Left lung (tissue), 10 donors: ENCODE data around the gene ADAMTS2. TPM values are rescaled to one million over a fixed set of nuclear protein-coding genes. Genes with fewer than 3 reads are reported as not detected.
A peak's percentile ranks its signal among the peaks of the same experiment; 100 is the strongest.
"Not testable (repeated sequence)": the region's sequence is repeated elsewhere in the genome, so short reads cannot be mapped to it uniquely, and the experiment has no call there.

Source experiments
- ATAC-seq: fragments of 200-7000 bp; cut with Tn5 transposase; one replicate; pipeline ENCODE4 v1.9.1; 2020; ENCODE audit warnings: moderate library complexity
- DNase-seq, 4 donors: peaks; one replicate each; pipeline ENCODE4 v3.0.0-alpha.2; 2013 to 2020
- H3K27ac ChIP-seq, 2 donors: fragments of 200-600 bp; sonication (generic) in 1 of 2; one replicate each; pipeline versions ENCODE4 v1.5.0 to v1.8.0; 2020 to 2021
- H3K27me3 ChIP-seq, 2 donors: fragments of 200-600 bp; sonication (generic) in 1 of 2; one replicate each; pipeline versions ENCODE4 v1.5.0 to v1.8.0; 2020 to 2021
- H3K36me3 ChIP-seq, 2 donors: fragments of 200-600 bp; sonication (generic) in 1 of 2; one replicate each; pipeline versions ENCODE4 v1.5.0 to v1.8.0; 2020 to 2021
- H3K4me1 ChIP-seq, 2 donors: fragments of 200-600 bp; one replicate each; pipeline ENCODE4 v1.8.0; 2021
- H3K4me3 ChIP-seq, 2 donors: fragments of 200-600 bp; sonication (generic) in 1 of 2; one replicate each; pipeline versions ENCODE4 v1.5.0 to v1.8.0; 2020 to 2021; ENCODE audit warnings: mild to moderate bottlenecking in 1 of 2
- H3K9me3 ChIP-seq, 2 donors: fragments of 200-600 bp; sonication (generic) in 1 of 2; one replicate each; pipeline versions ENCODE4 v1.5.0 to v1.8.0; 2020 to 2021
- intact Hi-C, 2 donors: fragments of 100-400 bp; cut with DNase I; formaldehyde crosslinking; loops; one replicate each; pipeline versions ENCODE4 v1.11.2 to v1.14.2; 2022
- polyA plus RNA-seq, 6 donors: library from polyadenylated mRNA; unstranded; fragments of 120-200 nt; gene quantifications; one replicate each; pipeline ENCODE4 v1.2.1, GENCODE V29; 2013; ENCODE audit not compliant: insufficient read length in 6 of 6
- total RNA-seq, 2 donors: library from RNA; stranded (reverse); fragmentation: NEBNext Ultra II Directional; extraction: Animal tissue kit (Norgen Biotek cat#: 25700); gene quantifications; one replicate each; pipeline ENCODE4 v1.2.1, GENCODE V29; 2021
- TF ChIP-seq, protein P1 (sequence below), 2 donors: fragments of 200-600 bp; sonication (generic) in 1 of 2; IDR thresholded peaks; one replicate each; pipeline versions ENCODE4 v1.5.0 to v1.8.0; 2021; ENCODE audit warnings: antibody characterized with exemption in 2 of 2
- donor health status: DM: no; HTN: yes; CAD: no.
- donor health status: DM: no; HTN: no; CAD: no.

Gene ADAMTS2
- total and polyA plus RNA-seq, 8 donors = 27.5 to 68.2 (median 36.0) TPM

DNA sequence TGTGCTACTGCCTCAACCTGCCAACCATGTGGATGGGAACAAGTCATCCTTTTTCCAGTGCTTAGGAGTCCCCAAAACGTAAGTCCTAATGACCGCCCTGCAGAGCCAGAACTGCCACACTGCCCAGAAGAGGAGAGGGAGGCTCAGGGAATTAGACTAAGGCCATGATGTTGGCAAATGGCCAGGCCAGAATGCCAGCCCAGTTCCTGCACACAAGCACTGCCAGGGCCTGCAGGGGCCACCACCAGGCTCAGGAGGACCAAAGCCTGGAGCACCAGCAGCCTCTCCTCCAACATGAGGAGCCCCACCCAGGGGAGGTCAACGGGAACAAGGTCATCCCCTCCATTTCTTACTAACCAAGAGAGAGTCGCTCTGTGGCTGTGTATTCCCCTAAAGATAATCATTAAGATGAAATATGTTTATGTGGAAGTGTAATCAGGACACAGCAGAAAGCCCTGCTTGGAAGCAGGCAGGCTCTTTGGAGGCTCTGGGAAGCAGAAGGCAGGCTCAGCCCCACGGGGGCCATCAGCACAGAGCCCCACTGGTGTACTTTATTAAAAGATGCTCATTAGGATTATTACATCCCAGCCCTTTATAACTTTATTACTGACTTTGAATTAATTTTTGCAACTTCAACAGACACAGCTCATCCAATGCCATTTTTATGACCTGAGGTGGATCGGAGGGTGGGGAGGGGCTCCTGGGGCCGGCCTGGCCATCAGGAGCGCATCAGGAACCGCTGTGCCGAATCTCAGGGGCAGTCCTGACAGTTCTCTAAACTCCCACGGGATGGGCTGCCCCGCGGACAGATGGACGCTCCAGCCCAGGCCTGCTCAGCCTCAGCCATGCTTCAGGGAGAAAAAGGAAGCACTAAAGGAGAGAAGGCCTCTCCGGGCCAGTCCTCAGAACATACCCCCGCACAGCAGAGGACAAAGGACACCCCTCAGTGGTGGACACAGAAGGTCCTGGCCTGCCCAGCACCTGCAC is 127.0 kb downstream of the ADAMTS2 start:
- ATAC-seq (no peak), DNase-seq (peak in 1 of 4 donors; percentile 45)
- TF ChIP-seq, protein P1, sequence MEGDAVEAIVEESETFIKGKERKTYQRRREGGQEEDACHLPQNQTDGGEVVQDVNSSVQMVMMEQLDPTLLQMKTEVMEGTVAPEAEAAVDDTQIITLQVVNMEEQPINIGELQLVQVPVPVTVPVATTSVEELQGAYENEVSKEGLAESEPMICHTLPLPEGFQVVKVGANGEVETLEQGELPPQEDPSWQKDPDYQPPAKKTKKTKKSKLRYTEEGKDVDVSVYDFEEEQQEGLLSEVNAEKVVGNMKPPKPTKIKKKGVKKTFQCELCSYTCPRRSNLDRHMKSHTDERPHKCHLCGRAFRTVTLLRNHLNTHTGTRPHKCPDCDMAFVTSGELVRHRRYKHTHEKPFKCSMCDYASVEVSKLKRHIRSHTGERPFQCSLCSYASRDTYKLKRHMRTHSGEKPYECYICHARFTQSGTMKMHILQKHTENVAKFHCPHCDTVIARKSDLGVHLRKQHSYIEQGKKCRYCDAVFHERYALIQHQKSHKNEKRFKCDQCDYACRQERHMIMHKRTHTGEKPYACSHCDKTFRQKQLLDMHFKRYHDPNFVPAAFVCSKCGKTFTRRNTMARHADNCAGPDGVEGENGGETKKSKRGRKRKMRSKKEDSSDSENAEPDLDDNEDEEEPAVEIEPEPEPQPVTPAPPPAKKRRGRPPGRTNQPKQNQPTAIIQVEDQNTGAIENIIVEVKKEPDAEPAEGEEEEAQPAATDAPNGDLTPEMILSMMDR (IDR thresholded peaks at IDR 0.05) = no peak
- H3K36me3 ChIP-seq = no peaks in the 10 kb centered on the region
- no peaks in the 10 kb centered on the region for H3K4me1 ChIP-seq
- no peak overlapping the region for H3K4me3 ChIP-seq
- H3K9me3 ChIP-seq = no peaks in the 10 kb centered on the region
- H3K27me3 ChIP-seq = no peaks in the 10 kb centered on the region
- H3K27ac ChIP-seq = no peak overlapping the region
- intact Hi-C loops = no loop called here

- Histone ChIP-seq H3K36me3 (no peaks in the 10 kb centered on the region), H3K4me3 (no peak overlapping the region), H3K27me3 (no peaks in the 10 kb centered on the region), H3K4me1 (no peaks in the 10 kb centered on the region), H3K27ac (no peak overlapping the region), H3K9me3 (no peaks in the 10 kb centered on the region)
- intact Hi-C loops = no loop called here
- DNase-seq (no peak), ATAC-seq (no peak)
- TF ChIP-seq, protein P1 (IDR thresholded peaks at IDR 0.05) = no peak
Observed at GRCh38 chr5:179217356-179217755, 127.9 kb downstream of the ADAMTS2 start.

GRCh38 chr5:179216381-179216780 is 128.9 kb downstream of the ADAMTS2 start:
- H3K4me1 ChIP-seq, H3K27me3 ChIP-seq, H3K27ac ChIP-seq, H3K9me3 ChIP-seq, H3K4me3 ChIP-seq, H3K36me3 ChIP-seq, intact Hi-C loops, ATAC-seq: not testable (repeated sequence)
- peak in 1 of 4 donors; percentile 56 for DNase-seq

DNA sequence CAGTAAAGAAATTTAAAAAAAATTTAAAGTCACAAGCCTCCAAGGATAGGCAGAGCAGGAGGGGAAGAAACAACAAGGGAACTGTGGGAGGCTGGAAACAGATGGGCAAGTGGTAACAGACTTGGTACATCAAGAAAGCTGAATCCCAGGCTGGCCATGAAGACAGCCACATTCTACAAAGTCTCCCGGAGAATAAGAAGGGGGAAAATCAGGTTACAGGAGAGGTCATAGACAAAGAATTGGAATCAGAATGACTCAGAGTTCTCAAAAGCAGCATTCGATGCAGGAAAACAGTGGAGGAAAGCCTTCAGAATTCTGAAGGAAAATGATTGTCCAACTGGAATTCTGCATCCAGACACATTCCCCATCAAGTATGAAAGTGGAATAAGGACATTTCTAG is 129.7 kb downstream of the ADAMTS2 start:
- Histone ChIP-seq H3K27me3 (peaks cover 0 to 6% of the 10 kb centered on the region in 2 donors), H3K27ac (no peak overlapping the region), H3K4me3 (no peak overlapping the region), H3K4me1 (no peaks in the 10 kb centered on the region), H3K36me3 (no peaks in the 10 kb centered on the region), H3K9me3 (no peaks in the 10 kb centered on the region)
- no peak for DNase-seq
- no peak for ATAC-seq
- TF ChIP-seq, protein P1 (IDR thresholded peaks at IDR 0.05) = no peak
- intact Hi-C loops = no loop called here

- H3K4me3 ChIP-seq = no peak overlapping the region
- intact Hi-C loops = no loop called here
- TF ChIP-seq, protein P1 (IDR thresholded peaks at IDR 0.05) = no peak
- H3K4me1 ChIP-seq = no peaks in the 10 kb centered on the region
- ATAC-seq = no peak
- peaks cover 0 to 6% of the 10 kb centered on the region in 2 donors for H3K27me3 ChIP-seq
- no peaks in the 10 kb centered on the region for H3K9me3 ChIP-seq
- DNase-seq = no peak
- no peaks in the 10 kb centered on the region for H3K36me3 ChIP-seq
- no peak overlapping the region for H3K27ac ChIP-seq
Observed at GRCh38 chr5:179214678-179215077, 130.6 kb downstream of the ADAMTS2 start.
